ENCODE measurements around the gene BDKRB1. TPM values are rescaled to one million over a fixed set of nuclear protein-coding genes. Genes with fewer than 3 reads are reported as not detected.

Gene BDKRB1
- total RNA-seq, 2 donors from 2014 or later: 2.3 TPM; not detected in 1

DNA sequence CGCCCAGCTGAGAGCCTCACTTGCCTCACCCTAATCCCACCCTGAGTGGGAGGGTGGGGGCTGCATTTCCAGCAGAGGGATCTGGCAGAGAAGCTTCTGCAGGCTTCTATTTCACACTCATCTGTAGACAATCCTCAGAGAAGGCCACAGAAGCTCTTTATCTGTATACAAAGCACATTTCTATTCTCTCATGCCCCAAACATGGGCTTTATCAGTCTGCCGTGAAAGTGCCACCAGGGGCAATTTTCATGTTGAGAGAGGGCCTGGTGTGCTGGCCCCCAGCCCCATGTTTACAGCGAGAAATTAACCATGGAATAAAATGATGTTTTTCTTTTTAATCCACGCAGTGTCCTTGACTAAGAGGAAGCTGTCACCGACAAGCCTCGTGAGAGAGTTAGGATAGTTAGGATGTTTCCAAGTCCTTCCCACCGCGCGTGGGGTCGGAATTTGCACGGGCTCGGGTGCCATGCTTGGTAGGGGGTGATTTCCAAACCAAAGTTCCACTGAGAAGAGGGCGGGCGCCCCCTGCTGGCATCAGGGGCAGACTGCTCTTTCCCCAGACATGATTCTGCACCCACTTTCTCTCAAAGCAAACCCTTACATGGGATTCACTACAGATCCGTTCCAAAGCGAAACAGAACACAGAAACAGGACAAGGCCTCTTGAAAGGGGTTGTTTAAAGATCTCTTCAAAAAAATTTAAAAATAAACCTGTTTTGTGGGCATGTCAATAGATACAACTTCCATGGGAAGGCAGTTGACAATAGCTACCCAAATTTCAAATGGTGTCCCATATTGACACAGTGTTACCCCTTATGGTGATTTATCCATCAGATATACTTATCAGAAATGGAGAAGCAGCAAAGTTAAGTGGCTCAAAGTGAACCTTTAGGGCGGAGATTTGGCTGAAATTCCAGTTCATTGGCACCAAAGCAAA, 19.4 kb downstream of the BDKRB1 start:
- WGBS: 19% methylated on average over 17 of the region's 17 CpGs
- DNase-seq (ENCODE audit: low spot score): peak; percentile 53
- no peak overlapping the region for H3K4me3 ChIP-seq
- intact Hi-C loops (cut with DNase I): loop anchor here (2.0 to 10.0 kb wide), 3 partner anchors 175 to 711 kb away; no protein-coding TSS in a partner anchor
- no peak overlapping the region for H3K27ac ChIP-seq
- H3K27me3 ChIP-seq (replicated peaks; ENCODE audit: insufficient read depth): no peaks in the 10 kb centered on the region
- no peaks in the 10 kb centered on the region for H3K9me3 ChIP-seq
- H3K36me3 ChIP-seq: no peaks in the 10 kb centered on the region
- no peaks in the 10 kb centered on the region for H3K4me1 ChIP-seq (replicated peaks)
- peak; percentile 11 for TF ChIP-seq POLR2AphosphoS5 (IDR thresholded peaks at IDR 0.05)
- peak; percentile 80 to 92 (median 90) for TF ChIP-seq CTCF (IDR thresholded peaks at IDR 0.05)
- no peak for TF ChIP-seq POLR2A (IDR thresholded peaks at IDR 0.05)

- no peaks in the 10 kb centered on the region for H3K4me1 ChIP-seq (replicated peaks)
- 95% methylated on average over 1 of the region's 1 CpG for WGBS
- no peak for DNase-seq (ENCODE audit: low spot score)
- no peaks in the 10 kb centered on the region for H3K9me3 ChIP-seq
- no peak overlapping the region for H3K27ac ChIP-seq
- no peaks in the 10 kb centered on the region for H3K27me3 ChIP-seq (replicated peaks; ENCODE audit: insufficient read depth)
- intact Hi-C loops (cut with DNase I): loop anchor here (5.0 to 10.0 kb wide), 2 partner anchors 281 to 713 kb away; no protein-coding TSS in a partner anchor
- H3K4me3 ChIP-seq: no peak overlapping the region
- no peaks in the 10 kb centered on the region for H3K36me3 ChIP-seq
- no peak for TF ChIP-seq CTCF (IDR thresholded peaks at IDR 0.05)
- TF ChIP-seq POLR2A (IDR thresholded peaks at IDR 0.05): no peak
- TF ChIP-seq POLR2AphosphoS5 (IDR thresholded peaks at IDR 0.05): no peak
Observed at GRCh38 chr14:96277890-96278289, 21.9 kb downstream of the BDKRB1 start.

- H3K9me3 ChIP-seq: no peaks in the 10 kb centered on the region
- no peak for DNase-seq (ENCODE audit: low spot score)
- no peak overlapping the region for H3K27ac ChIP-seq
- no peaks in the 10 kb centered on the region for H3K4me1 ChIP-seq (replicated peaks)
- no peaks in the 10 kb centered on the region for H3K27me3 ChIP-seq (replicated peaks; ENCODE audit: insufficient read depth)
- H3K4me3 ChIP-seq: no peak overlapping the region
- no peaks in the 10 kb centered on the region for H3K36me3 ChIP-seq
- WGBS: 51% methylated on average over 8 of the region's 8 CpGs
- TF ChIP-seq POLR2A (IDR thresholded peaks at IDR 0.05) (no peak), CTCF (IDR thresholded peaks at IDR 0.05) (no peak), POLR2AphosphoS5 (IDR thresholded peaks at IDR 0.05) (no peak)
- intact Hi-C loops (cut with DNase I): loop anchor here (5.0 to 10.0 kb wide), 2 partner anchors 282 to 715 kb away; no protein-coding TSS in a partner anchor
Observed at GRCh38 chr14:96279564-96279963, 23.6 kb downstream of the BDKRB1 start.

DNA sequence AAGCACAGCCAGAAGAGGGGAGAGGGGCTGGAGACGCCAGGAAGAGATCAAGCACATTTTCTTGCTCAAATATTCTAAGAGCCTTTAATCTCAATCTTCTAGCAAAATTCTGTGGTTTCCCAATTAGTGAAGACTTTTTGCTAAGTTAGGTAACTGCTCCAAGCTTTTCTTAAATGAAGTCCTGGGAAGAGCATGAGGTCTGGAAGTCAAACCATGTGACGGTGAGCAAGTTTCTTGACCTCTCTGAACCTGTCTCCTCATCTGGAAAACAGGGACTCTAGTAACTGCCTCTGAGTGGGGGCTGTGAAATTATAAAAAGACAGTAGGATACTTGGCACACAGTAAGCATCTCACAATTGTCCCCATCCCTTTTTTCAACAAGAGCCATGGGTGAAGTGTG, 24.1 kb downstream of the BDKRB1 start:
- Histone ChIP-seq H3K27ac (no peak overlapping the region), H3K4me1 (replicated peaks) (no peaks in the 10 kb centered on the region), H3K9me3 (no peaks in the 10 kb centered on the region), H3K36me3 (no peaks in the 10 kb centered on the region), H3K27me3 (replicated peaks; ENCODE audit: insufficient read depth) (no peaks in the 10 kb centered on the region), H3K4me3 (no peak overlapping the region)
- no peak for DNase-seq (ENCODE audit: low spot score)
- TF ChIP-seq POLR2AphosphoS5 (IDR thresholded peaks at IDR 0.05) (no peak), CTCF (IDR thresholded peaks at IDR 0.05) (no peak), POLR2A (IDR thresholded peaks at IDR 0.05) (no peak)
- intact Hi-C loops (cut with DNase I): no loop called here
- WGBS: 90% methylated on average over 2 of the region's 2 CpGs

All from prostate gland (tissue), 2 donors.